Stimulated activated CD8-positive, alpha-beta memory T cell treated with anti-CD3 and anti-CD28 coated beads, Interleukin-15, amount 100 ng/mL, for 24 hours (primary cell): ENCODE measurements around the gene TMEM123.
A peak's percentile ranks its signal among the peaks of the same experiment; 100 is the strongest.
"Not testable (repeated sequence)": the region's sequence is repeated elsewhere in the genome, so short reads cannot be mapped to it uniquely, and the experiment has no call there.

Experiments
- DNase-seq: peaks from one replicate; pipeline ENCODE4 v3.0.0-alpha.2; 2020; ENCODE audit warnings: low read depth

Gene TMEM123

DNA sequence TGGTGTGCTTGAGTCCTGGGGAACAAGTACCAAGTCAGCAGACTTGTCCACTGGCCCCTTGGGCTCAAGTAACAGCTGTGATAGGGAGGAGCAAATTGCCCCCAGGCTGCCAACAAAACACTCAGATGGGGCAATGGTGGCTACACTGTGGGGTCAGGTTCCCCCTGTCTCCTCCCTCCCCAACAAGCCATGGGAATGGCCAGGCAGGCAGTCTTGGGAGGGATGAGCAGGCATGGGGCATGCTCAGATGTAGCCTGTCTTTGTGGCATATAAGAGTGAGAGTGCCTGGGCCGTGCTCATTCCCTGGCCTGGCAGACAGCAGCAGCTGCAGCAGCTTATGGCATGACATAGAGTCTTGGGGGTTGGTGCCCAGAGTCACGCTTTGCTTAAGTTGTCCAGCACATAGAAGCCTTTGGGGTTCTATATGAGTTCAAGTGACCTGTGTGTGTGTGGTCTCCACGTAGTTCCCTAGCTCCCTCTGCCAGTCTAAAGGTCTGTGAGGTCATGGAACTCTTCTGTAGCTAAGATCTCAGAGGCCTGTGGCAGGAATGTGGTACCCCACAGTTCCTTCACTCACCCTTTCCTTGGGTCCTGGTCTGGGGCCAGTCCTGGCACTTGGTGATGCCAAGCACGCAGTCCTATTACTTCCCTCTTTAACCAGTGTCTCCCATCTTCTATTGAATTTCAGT is 60.9 kb downstream of the TMEM123 start:
- DNase-seq, result no peak

DNA sequence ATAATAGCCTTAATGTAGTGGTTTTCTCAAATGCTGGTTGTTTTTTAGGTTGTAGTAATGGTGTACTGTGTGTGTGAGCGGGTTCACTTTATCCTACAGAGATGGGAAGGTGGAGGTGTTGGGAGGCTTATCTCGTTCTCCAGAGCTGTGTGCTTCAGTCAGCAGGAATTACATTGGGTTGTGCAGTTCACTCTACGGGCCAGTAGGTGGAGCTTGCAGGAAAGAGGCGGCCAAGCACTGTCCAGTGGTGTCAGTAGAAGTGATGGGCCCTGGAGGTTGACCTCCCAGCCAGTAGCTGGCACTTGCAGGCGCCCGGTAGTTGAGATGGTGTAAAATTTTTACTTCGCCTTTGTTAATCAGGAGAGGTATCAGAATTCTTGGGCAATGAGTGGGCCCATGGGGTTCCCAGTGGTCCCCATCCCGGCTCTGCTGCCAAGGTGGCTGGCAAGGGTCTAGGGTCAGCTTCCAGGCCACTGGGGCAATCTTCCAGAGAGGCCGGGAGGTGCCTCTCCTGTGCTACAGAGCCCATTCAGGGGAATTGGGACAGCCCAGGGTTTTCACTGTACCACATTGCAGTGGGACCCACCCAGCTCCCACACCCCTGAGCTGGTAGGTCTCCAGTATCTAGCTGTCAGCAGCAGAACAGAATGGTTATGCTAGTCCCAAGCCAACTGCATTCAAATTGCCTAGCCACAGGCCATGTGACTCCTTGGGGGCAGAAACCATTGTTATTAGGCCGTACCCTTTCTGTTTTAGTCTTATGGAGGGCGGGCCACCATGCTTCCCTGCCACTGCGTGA is 61.7 kb downstream of the TMEM123 start:
- DNase-seq, result peak; percentile 16

DNA sequence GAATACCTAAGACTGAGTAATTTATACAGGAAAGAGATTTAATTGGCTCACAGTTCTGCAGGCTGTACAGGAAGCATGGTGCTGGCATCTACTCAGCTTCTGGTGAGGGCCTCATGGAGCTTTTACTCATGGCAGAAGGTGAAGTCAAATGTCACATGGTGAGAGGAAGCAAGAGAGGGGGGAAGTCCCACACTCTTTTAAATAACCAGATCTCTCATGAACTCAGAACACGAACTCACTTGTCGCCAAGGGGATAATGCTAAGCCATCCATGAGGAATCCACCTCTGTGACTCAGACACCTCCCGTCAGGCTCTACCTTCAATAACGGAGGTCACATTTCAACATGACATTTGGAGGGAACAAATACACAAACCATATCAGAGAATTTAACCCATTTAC is 63.3 kb downstream of the TMEM123 start:
- no peak for DNase-seq

DNA sequence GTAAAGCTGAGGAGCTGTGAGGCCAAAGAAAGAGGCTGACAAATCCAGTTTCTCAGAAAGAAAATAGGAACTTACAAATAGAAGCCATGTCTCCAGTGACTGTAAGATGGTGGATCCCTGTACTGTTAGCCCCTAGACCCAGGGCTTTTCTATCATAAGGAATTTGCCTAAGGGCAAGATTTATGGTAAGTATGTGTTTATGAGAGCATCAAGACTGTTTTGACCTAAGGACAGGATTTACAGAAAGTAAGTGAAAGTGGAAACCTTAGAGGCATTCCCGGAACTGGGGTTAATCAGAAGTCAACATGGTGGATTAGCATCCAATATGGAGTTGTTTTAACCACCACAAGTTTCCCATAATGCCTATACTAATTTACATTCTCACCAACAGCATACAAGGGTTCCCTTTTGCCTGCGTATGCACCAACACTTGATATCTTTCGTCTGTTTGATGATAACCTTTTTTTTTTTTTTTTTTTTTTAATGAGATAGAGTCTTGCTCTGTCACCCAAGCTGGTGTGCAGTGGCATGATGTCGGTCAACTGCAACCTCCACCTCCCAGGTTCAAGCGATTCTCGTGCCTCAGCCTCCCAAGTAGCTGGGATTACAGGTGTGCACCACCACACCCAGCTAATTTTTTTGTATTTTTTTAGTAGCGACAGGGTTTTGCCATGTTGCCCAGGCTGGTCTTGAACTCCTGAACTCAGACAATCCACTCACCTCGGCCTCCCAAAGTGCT is 65.4 kb downstream of the TMEM123 start:
- DNase-seq, result no peak

GRCh38 chr11:102386136-102386734 is 66.3 kb downstream of the TMEM123 start:
- DNase-seq, result no peak

GRCh38 chr11:102385085-102386007 is 67.2 kb downstream of the TMEM123 start:
- no peak for DNase-seq

DNA sequence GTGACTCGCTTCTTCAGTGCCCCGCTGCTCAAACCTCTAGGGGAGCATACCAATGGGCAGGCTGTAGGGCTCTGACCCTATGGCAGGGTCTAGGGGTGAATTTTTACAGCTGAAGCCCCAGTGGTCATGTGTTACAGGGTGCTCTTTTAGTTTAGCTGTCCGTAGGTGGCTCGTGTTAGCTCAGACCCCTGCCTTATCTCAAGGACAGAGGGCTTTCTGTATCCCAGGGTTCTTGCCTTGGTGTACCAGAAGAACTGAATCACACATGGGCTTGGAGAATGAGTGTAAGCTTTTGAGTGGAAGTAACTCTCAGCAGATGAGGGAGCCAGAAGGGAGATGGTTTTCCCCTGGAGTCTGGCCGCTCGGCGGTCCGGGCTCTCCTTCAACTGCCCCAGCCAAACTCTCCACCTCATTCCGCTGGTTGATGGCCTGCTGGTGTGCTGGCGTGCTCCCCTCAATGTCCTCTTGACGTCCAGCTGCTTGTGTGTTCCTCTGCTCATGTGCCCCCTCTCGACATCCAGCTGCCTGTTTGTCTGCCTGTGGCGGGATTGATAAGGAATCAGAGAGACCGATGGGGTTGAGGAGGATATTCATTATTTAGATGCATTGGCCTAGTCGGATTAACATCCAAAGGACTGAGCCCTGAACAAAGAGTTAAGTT is 68.0 kb downstream of the TMEM123 start:
- no peak for DNase-seq

DNA sequence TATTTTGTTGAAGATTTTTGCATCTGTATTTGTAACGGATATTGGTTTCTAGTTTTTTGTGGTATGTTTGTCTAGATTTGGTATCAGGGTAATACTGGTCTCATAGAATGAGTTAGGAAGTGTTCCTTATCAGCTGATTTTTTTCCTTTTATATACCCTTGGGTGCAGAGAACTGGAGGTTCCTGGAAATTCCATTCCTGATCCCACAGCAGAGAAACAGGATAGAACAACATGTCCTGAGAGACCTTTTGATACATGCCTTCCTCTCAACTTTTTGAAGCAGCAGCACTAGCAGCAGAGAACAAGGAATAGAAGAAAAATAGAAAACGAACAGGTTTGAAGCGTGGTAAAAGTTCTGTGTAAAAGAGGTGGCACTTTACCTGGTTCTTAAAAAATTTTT is 68.7 kb downstream of the TMEM123 start:
- DNase-seq, result no peak

- no peak for DNase-seq
Measured at GRCh38 chr11:102382384-102382783, 70.2 kb downstream of the TMEM123 start.

DNA sequence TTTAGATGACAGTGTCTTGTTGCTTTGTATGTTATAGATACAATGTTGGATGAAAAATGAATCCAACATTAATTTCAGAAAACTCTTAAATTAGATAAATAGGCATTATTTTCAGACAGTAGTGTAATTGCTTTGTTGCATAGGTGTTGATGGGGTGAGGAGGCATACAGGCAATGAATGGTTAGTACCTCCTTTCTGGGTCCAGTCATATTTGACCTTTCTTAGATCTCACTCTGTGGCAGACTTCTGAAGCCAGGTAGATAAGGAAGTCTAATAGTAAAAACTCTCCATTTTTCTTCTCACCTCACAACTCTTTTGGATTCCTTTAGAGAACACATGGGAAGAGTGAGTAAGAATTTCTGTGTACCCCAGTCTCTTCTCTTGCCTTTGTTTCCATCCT is 73.7 kb downstream of the TMEM123 start:
- DNase-seq, result no peak

DNA sequence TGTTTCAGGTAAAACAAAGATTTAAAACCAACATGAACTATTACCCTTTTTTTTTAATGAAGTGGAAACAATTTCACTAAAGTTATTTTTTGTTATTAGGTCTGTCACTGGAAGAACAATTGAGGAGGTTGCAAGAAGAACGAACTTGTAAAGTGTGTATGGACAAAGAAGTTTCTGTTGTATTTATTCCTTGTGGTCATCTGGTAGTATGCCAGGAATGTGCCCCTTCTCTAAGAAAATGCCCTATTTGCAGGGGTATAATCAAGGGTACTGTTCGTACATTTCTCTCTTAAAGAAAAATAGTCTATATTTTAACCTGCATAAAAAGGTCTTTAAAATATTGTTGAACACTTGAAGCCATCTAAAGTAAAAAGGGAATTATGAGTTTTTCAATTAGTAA is 74.7 kb downstream of the TMEM123 start:
- DNase-seq, result no peak

GRCh38 chr11:102375720-102376399 is 76.7 kb downstream of the TMEM123 start:
- no peak for DNase-seq

DNA sequence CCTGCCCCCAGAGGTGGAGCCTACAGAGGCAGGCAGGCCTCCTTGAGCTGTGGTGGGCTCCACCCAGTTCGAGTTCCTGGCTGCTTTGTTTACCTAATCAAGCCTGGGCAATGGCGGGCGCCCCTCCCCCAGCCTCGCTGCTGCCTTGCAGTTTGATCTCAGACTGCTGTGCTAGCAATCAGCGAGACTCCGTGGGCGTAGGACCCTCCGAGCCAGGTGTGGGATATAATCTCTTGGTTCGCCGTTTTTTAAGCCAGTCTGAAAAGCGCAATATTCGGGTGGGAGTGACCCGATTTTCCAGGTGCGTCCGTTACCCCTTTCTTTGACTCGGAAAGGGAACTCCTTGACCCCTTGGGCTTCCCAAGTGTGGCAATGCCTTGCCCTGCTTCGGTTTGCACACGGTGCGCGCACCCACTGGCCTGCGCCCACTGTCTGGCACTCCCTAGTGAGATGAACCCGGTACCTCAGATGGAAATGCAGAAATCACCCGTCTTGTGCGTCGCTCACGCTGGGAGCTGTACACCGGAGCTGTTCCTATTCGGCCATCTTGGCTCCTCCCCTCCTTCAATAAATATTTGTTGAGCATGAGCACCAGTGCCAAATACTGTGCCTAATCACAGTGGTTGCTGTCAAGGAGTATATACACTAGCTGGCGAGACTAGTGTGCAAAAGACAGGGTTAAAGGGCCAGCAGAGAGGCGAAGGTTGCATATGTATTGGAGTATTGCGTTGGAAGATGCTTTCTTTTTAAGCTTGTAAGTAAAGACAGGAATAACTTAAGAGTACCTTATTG is 77.7 kb downstream of the TMEM123 start:
- not testable (repeated sequence) for DNase-seq

DNA sequence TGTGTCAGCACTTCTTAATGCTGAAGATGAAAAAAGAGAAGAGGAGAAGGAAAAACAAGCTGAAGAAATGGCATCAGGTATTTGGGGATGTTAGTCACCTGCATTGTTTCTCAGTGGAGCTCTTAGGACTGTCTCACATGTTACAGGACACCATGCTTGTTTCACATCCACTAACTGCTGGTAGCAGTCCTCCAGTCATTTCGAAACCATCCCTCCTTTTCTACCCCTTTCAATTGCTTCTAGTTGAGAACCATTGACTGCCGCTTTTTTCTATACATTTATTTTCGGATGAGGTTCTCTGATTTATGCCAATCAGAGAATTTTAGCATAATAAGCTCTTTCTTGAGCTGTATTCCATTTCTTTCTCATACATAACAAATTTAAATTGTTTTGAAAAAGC is 84.1 kb downstream of the TMEM123 start:
- no peak for DNase-seq

DNA sequence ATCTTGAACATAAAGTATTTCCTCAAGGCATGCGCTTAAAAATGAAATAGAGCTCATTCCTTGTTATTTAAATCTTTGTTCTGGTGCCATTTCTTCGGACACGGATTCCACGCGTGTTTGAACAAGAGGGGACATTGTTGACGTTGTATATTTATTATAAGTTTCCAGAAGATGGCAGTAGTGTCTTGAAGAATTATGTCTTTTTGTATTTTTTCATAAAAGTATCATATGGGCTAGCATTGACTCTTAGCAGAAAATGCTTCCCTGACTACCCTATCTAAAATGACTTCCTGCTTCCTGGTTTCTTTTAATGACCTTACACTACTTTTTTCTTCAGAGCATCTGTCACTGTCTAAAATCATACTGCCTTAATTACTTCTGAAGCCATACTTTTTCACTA is 85.2 kb downstream of the TMEM123 start:
- DNase-seq, result no peak

DNA sequence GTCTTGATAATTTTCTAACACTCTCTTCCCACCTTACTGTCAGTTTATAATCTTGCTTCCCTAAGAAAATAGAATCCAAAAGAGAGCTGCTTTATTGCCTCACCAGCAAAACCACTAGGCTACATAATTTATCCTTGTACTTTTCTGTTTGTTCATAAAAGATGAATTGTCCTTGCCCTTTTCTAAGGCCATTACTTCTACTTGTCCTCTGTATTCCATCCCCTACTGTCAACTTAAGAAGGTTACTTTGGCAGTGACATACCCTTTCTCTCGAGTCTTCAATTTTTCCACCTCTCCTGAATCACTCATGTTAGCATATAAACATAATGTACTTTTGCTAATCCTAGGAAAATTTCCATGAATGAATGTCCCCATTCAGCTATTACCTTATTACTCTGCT is 87.6 kb downstream of the TMEM123 start:
- DNase-seq, result no peak

- DNase-seq, result no peak
Measured at GRCh38 chr11:102361086-102362031, 91.2 kb downstream of the TMEM123 start.

DNA sequence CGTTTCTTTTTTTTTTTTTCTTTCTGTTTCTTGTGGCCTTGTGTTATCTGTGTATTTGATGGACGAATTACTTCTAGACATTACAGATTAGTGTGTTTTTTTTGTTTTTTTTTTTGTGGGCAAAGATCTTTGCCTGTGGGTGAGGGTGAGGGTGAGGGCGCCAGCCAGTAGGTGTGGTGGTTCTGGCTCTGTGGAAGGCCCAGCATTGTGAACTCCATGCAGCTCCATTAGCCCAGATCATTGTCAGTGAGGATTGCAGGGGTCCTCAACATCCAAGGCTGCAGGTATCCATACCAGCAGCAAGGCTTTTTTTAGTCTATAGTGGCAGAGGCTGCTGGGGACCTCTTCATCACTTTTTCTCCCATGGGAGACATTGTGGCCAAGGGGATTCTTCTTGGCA is 91.9 kb downstream of the TMEM123 start:
- no peak for DNase-seq
